IMR-90 (cell line): ENCODE measurements around the gene PCED1B. TPM values are rescaled to one million over a fixed set of nuclear protein-coding genes. Genes with fewer than 3 reads are reported as not detected.

Source experiments
- ATAC-seq: fragments of 200-7000 bp; cut with Tn5 transposase; 2 replicates; pipeline ENCODE4 v1.9.1; 2020; ENCODE audit warnings: low read depth, mild to moderate bottlenecking, moderate library complexity
- BruUV-seq: library from RNA; stranded (reverse); fragments of 400-500 nt; replicated peaks from 2 replicates; lab custom pipeline; 2021; lab: Mats Ljungman, UMichigan
- CTCF ChIA-PET: fragments of 300-600 bp; formaldehyde crosslinking; extraction: SDS; loops from one replicate; lab custom pipeline; 2021; ENCODE audit warnings: antibody characterized with exemption; lab: Yijun Ruan, JAX
- POLR2A ChIA-PET: fragments of 300-600 bp; sonication (Branson Sonifier 250); formaldehyde crosslinking; loops from one replicate; lab custom pipeline; 2022; ENCODE audit warnings: antibody characterized with exemption; ENCODE audit not compliant: unreplicated experiment; lab: Charles Lee
- DNase-seq: peaks from one replicate; pipeline ENCODE4 v3.0.0; 2013
- H2AFZ ChIP-seq: replicated peaks from 2 replicates; pipeline ENCODE3; 2013; ENCODE audit warnings: low read length, mild to moderate bottlenecking; ENCODE audit not compliant: poor library complexity
- H2AK5ac ChIP-seq: 2 replicates; pipeline ENCODE4 v1.6.1; 2013; ENCODE audit warnings: low read depth, low read length, inconsistent platforms
- H2AK9ac ChIP-seq: replicated peaks from 2 replicates; pipeline ENCODE3; 2013; ENCODE audit warnings: mild to moderate bottlenecking, low read depth, low read length, moderate library complexity; ENCODE audit not compliant: poor library complexity
- H2BK120ac ChIP-seq: 2 replicates; pipeline ENCODE4 v1.6.1; 2013; ENCODE audit warnings: low read depth, low read length, inconsistent platforms
- H2BK15ac ChIP-seq: 3 replicates; pipeline ENCODE4 v1.6.1; 2013; ENCODE audit warnings: low read depth, low read length, inconsistent platforms
- H2BK20ac ChIP-seq: 2 replicates; pipeline ENCODE4 v1.6.1; 2013; ENCODE audit warnings: low read depth, mild to moderate bottlenecking, inconsistent platforms, low read length, moderate library complexity
- H2BK5ac ChIP-seq: 2 replicates; pipeline ENCODE4 v1.6.1; 2013; ENCODE audit warnings: mild to moderate bottlenecking, low read depth, low read length, inconsistent platforms; ENCODE audit not compliant: poor library complexity, severe bottlenecking
- H3K14ac ChIP-seq: replicated peaks from 2 replicates; pipeline ENCODE4 v1.6.1; 2013; ENCODE audit warnings: low read depth, low read length, inconsistent platforms
- H3K18ac ChIP-seq: 2 replicates; pipeline ENCODE4 v1.6.1; 2013; ENCODE audit warnings: low read depth, low read length, control low read depth
- H3K23ac ChIP-seq: 2 replicates; pipeline ENCODE4 v1.6.1; 2013; ENCODE audit warnings: low read depth, low read length, inconsistent platforms
- H3K27ac ChIP-seq: 2 replicates; pipeline ENCODE4 v1.5.1; 2013; ENCODE audit warnings: mild to moderate bottlenecking, control low read depth, low read length; ENCODE audit not compliant: insufficient read depth
- H3K27me3 ChIP-seq: 2 replicates; pipeline ENCODE4 v1.6.1; 2013; ENCODE audit warnings: low read length; ENCODE audit not compliant: control insufficient read depth, insufficient read depth
- H3K36me3 ChIP-seq: 2 replicates; pipeline ENCODE4 v1.6.1; 2013; ENCODE audit warnings: low read length, mixed read lengths; ENCODE audit not compliant: control insufficient read depth, insufficient read depth
- H3K4ac ChIP-seq: 2 replicates; pipeline ENCODE4 v1.6.1; 2013; ENCODE audit warnings: low read depth, low read length, inconsistent platforms
- H3K4me1 ChIP-seq: 2 replicates; pipeline ENCODE4 v1.6.1; 2013; ENCODE audit warnings: low read length, mixed read lengths; ENCODE audit not compliant: control insufficient read depth, insufficient read depth
- H3K4me2 ChIP-seq: 2 replicates; pipeline ENCODE4 v1.6.1; 2013; ENCODE audit warnings: low read depth, mild to moderate bottlenecking, control low read depth, low read length, moderate library complexity
- H3K4me3 ChIP-seq: 2 replicates; pipeline ENCODE4 v1.5.1; 2013; ENCODE audit warnings: low read depth, mild to moderate bottlenecking, control low read depth, low read length, moderate library complexity; ENCODE audit not compliant: insufficient read depth
- H3K56ac ChIP-seq: 2 replicates; pipeline ENCODE4 v1.6.1; 2013; ENCODE audit warnings: low read length, inconsistent platforms; ENCODE audit not compliant: insufficient read depth; ENCODE audit errors: extremely low read depth
- H3K79me1 ChIP-seq, 2 experiments: 2 replicates each; pipeline ENCODE4 v1.6.1; 2013; ENCODE audit warnings: low read length in 2 of 2, inconsistent platforms in 1 of 2, low read depth in 1 of 2
- H3K9ac ChIP-seq: 2 replicates; pipeline ENCODE4 v1.6.1; 2013; ENCODE audit warnings: low read depth, low read length, control low read depth
- H3K9me1 ChIP-seq: 2 replicates; pipeline ENCODE4 v1.6.1; 2013; ENCODE audit warnings: low read length, inconsistent platforms; ENCODE audit not compliant: insufficient read depth
- H3K9me3 ChIP-seq: 2 replicates; pipeline ENCODE4 v1.6.1; 2013; ENCODE audit warnings: low read length; ENCODE audit not compliant: control insufficient read depth, insufficient read depth
- H4K20me1 ChIP-seq: 2 replicates; pipeline ENCODE4 v1.6.1; 2013; ENCODE audit warnings: low read length, inconsistent platforms; ENCODE audit not compliant: insufficient read depth
- H4K5ac ChIP-seq: 2 replicates; pipeline ENCODE4 v1.6.1; 2013; ENCODE audit warnings: mild to moderate bottlenecking, low read depth, low read length, control low read depth
- H4K8ac ChIP-seq, 2 experiments: 2 replicates each; pipeline ENCODE4 v1.6.1; 2013; ENCODE audit warnings: low read depth in 2 of 2, low read length in 2 of 2, control low read depth in 1 of 2, inconsistent platforms in 1 of 2
- H4K91ac ChIP-seq: 2 replicates; pipeline ENCODE4 v1.6.1; 2013; ENCODE audit warnings: low read depth, low read length, inconsistent platforms; ENCODE audit not compliant: insufficient read depth
- CEBPB ChIP-seq: IDR thresholded peaks from 2 replicates; pipeline ENCODE4 v1.6.1; 2012; ENCODE audit warnings: low read depth, low read length, improper control_type of control experiment
- RCOR1 ChIP-seq: IDR thresholded peaks from 2 replicates; pipeline ENCODE4 v1.6.1; 2012; ENCODE audit warnings: mild to moderate bottlenecking, low read length, improper control_type of control experiment; ENCODE audit not compliant: insufficient replicate concordance
- WGBS, 2 experiments: methylation state at CpG; one replicate each; pipeline versions ENCODE4 v1.1.5 to v1.1.7; 2013; ENCODE audit warnings: missing lambda C conversion rate in 2 of 2; ENCODE audit not compliant: insufficient read length in 1 of 2; ENCODE audit errors: extremely low coverage in 2 of 2; 5-methylcytosine and 5-hydroxymethylcytosine counted together
- dilution Hi-C: fragments of 300-500 bp; cut with HindIII; formaldehyde crosslinking; loops from one replicate; pipeline ENCODE4 v1.14.3; 2018; ENCODE audit warnings: low sequenced_read_pairs; ENCODE audit not compliant: unreplicated experiment
- in situ Hi-C: fragments of 300-500 bp; cut with MboI; formaldehyde crosslinking; loops from 3 replicates; pipeline ENCODE4 v1.14.3; 2019; ENCODE audit warnings: low sequenced_read_pairs, inconsistent platforms, mixed read lengths
- intact Hi-C: fragments of 100-400 bp; cut with micrococcal nuclease; formaldehyde crosslinking; loops from 2 replicates; pipeline ENCODE4 v1.10.0; 2022
- polyA plus RNA-seq, 3 experiments: library from polyadenylated mRNA; depleted of rRNA; stranded (reverse); fragments of >200 nt; gene quantifications; 2 replicates each; pipeline ENCODE4 v1.2.3, GENCODE V29; 2012; ENCODE audit warnings: low replicate concordance in 1 of 3
- total RNA-seq: library from RNA; depleted of rRNA; stranded (reverse); fragments of >200 nt; gene quantifications from 2 replicates; pipeline ENCODE4 v1.2.3, GENCODE V29; 2012

Gene PCED1B
- total and polyA plus RNA-seq, 2 of the 4 experiments (the other 2 are of a cell fraction), result 0.36 to 2.6 TPM

GRCh38 chr12:47188576-47189441 is 109.4 kb downstream of the PCED1B start:
- Histone ChIP-seq H2BK15ac (peak overlapping the region; percentile 13; the same call in 2 of the 3 replicates), H4K20me1 (no peaks in the 10 kb centered on the region), H2AFZ (peak overlapping the region; percentile 47), H3K9ac (no peak overlapping the region), H3K14ac (peak overlapping the region; percentile 78; the same call in 1 of the 2 replicates), H3K18ac (peak overlapping the region; percentile 76; the same call in 1 of the 2 replicates), H3K23ac (0 out of 2 replicates have a peak overlapping the region, but pooled peaks have one; percentile 2), H2BK20ac (peak overlapping the region; percentile 64), H2AK9ac (no peak overlapping the region), H2BK120ac (peak overlapping the region; percentile 31), H2BK5ac (peak overlapping the region; percentile 70), H3K4me1 (peaks cover 16% of the 10 kb centered on the region), H2AK5ac (0 out of 2 replicates have a peak overlapping the region, but pooled peaks have one; percentile 0), H3K79me1 (peaks cover 0 to 6% of the 10 kb centered on the region in 2 experiments; a peak in 1 of 4 replicates), H3K4me3 (no peak overlapping the region), H3K27me3 (no peaks in the 10 kb centered on the region), H3K4me2 (peak overlapping the region; percentile 48), H4K5ac (peak overlapping the region; percentile 49; the same call in 1 of the 2 replicates), H3K4ac (peak overlapping the region; percentile 43), H4K91ac (peak overlapping the region; percentile 61; the same call in 1 of the 2 replicates), H4K8ac (peak overlapping the region in 1 of 2 experiments; percentile 55; a peak in 2 of 4 replicates), H3K36me3 (no peaks in the 10 kb centered on the region), H3K9me1 (peaks cover 8% of the 10 kb centered on the region), H3K27ac (peak overlapping the region; percentile 70), H3K9me3 (no peaks in the 10 kb centered on the region), H3K56ac (no peak overlapping the region)
- in situ Hi-C loops (no loop called here), dilution Hi-C loops (no loop called here), intact Hi-C loops (no loop called here)
- TF ChIP-seq CEBPB (peak; percentile 81), RCOR1 (no peak)
- BruUV-seq, result no TSS peak
- WGBS, 2 experiments, result 33% methylated on average over 1 of the region's 6 CpGs; no CpG with 5 or more reads in 1 of the 2 experiments
- ChIA-PET POLR2A (no interaction called here), CTCF (no interaction called here)
- DNase-seq (peak; percentile 84), ATAC-seq (peak; percentile 76)
